Superior temporal gyrus (tissue), 1 donor: ENCODE measurements around the gene MSH5.
"Not testable (repeated sequence)": the region's sequence is repeated elsewhere in the genome, so short reads cannot be mapped to it uniquely, and the experiment has no call there.

Source experiments
- DNase-seq: peaks from one replicate; pipeline ENCODE4 v3.0.0-alpha.2; 2016; ENCODE audit errors: extremely low spot score

The MSH5 gene

DNA sequence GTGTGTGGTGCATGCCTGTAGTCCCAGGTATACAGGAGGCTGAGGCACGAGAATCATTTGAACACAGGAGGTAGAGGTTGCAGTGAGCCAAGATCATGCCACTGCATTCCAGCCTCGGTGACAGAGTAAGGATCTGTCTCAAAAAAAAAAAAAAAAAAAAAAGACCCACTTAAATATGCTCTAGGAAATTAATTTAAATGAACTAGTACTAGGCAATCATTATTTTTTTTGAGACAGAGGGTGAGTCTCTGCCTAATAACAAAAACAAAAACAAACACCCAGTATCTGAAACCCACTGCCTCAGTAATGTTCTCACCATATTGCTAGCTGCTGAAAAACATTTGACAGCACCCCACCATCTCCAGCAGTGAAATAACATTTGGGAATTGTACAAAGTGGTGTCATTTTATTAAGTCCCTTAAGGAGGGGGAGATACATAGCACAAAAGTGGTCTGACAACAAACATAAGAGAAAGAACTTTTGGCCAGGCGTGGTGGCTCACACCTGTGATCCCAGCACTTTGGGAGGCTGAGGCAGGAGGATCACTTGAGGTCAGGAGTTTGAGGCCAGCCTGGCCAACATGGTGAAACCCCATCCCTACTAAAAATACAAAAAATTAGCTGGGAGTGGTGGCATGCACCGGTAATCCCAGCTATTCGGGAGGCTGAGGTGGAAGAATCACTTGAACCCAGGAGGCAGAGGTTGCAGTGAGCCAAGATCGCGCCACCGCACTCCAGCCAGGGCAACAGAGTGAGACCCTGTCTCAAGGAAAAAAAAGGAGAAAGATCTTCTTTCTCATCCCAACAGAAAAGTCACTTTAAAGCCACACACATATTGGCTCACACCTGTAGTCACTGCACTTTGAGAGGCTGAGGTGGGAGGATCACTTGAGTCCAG lies 61.5 kb downstream of the MSH5 start:
- not testable (repeated sequence) for DNase-seq

DNA sequence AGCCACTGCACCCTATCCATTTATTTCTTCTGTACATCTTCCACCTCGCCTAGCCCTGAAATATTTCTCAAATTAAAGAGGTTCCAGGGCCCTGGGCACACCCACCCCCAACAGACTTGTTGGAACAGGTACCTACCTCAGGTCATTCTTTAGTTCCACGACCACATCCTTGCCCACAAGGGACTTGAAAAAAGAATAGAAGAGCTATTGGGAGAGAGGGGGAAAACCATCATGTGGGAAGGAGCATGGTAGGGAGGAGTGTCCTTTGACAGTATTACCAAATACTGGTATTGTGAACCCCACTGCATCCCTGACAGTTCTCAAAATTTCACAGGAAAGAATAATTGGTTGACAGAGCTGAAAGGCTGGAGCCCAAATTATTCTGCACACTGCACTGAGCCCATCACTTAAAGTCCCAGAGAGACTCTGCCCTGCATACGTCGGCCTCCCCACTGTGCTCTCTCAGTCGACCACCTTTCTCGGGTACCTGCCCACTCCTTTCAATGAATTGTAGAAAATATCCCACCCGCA lies 66.2 kb downstream of the MSH5 start:
- no peak for DNase-seq

DNA sequence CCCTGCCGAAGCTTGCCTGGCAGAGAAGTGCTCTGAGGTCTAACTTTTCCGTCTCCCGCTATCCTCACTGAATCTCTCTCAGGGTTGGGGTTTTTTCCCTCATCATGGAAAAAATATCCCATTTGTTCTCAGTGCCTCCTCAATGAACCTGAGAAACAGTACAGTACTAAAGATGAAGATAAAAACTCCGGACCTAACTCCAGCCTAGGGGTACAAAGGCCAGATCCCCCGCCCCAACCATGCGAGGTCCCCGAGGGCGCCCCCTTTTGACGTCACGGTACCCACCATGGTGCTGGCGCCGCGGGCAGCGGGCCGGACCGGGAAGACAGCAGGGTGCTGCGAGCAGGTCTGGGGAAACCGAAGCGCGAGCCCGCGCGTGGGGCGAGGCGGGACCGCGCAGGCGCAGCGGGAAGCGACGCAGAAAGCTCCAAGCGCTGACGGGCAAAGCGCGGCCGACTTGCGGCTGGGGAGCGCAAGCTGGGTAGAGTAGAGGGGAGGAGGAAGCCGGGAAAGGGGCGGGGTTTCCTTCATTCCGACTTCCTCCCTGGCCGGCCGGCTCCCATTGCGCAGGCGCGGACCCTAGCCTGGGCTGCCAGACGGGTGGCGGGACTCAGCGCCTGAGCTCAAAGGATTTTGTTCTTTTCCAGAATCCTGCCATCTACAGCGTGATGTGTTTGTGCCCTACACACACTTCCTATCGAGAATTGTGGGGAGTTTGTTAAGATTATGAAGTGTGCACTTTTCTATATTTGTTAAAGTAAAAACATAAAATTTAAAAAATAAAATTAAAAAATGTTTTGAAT lies 66.9 kb downstream of the MSH5 start, which contains the start of gene LSM2:
TSS of gene LSM2 (minus strand) at position 497 of the 803 bp plus-strand sequence. CDS start at position 288, 209 bp downstream.
- DNase-seq: peak; percentile 98

DNA sequence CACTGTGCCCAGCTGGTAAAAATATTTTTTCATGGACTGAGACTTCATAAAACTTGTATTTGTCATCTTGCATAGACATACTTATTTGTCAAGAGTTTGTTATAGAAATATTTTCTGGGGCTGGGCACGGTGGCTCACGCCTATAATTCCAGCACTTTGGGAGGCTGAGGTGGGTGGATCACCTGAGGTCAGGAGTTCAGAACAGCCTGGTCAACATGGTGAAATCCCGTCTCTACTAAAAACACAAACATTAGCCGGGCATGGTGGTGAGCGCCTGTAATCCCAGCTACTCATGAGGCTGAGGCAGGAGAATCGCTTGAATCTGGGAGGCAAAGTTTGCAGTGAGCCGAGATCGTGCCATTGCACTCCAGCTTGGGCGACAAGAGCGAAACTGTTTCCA lies 68.8 kb downstream of the MSH5 start:
- DNase-seq: not testable (repeated sequence)

DNA sequence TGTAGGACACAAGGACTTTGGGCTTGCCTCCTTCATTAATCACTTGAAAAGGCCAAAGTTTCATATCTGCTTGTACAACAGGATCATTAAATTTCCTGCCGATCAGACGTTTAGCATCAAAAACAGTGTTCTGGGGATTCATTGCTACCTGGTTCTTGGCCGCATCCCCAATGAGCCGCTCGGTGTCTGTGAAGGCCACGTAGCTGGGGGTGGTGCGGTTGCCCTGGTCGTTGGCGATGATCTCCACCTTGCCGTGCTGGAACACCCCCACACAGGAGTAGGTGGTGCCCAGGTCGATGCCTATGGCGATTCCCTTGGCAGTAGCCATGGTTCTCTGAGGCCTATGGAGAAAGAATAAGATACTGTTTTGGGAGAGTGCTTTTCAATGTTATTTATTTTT lies 71.8 kb downstream of the MSH5 start:
- no peak for DNase-seq
